HepG2 (cell line): ENCODE results near the gene LMCD1. TPM values are rescaled to one million over a fixed set of nuclear protein-coding genes. Genes with fewer than 3 reads are reported as not detected.
A peak's percentile ranks its signal among the peaks of the same experiment; 100 is the strongest.

Experiments
- BORCS8-MEF2B ChIP-seq: sonication (generic); formaldehyde crosslinking; IDR thresholded peaks from 2 replicates; pipeline ENCODE4 v1.8.0; 2022; ENCODE audit warnings: mild to moderate bottlenecking, missing genetic modification reagents
- CENPT ChIP-seq: sonication (generic); formaldehyde crosslinking; IDR thresholded peaks from 2 replicates; pipeline ENCODE4 v1.8.0; 2022; ENCODE audit warnings: low read depth, mild to moderate bottlenecking, moderate library complexity, missing genetic modification reagents
- EED ChIP-seq: sonication (generic); formaldehyde crosslinking; IDR thresholded peaks from 2 replicates; pipeline ENCODE4 v1.5.0; 2020; ENCODE audit warnings: mild to moderate bottlenecking, missing genetic modification reagents
- KAT2B ChIP-seq: fragments of 150-350 bp; IDR thresholded peaks from 2 replicates; pipeline ENCODE4 v1.6.1; 2014; ENCODE audit warnings: low read depth, low read length, borderline replicate concordance
- MIER2 ChIP-seq: IDR thresholded peaks from 2 replicates; pipeline ENCODE4 v1.6.1; 2016; ENCODE audit warnings: missing biosample characterization, missing genetic modification reagents
- NR2F1 ChIP-seq, 2 experiments: fragments of 450-650 bp in 1 of 2; formaldehyde crosslinking in 1 of 2; IDR thresholded peaks; 2 replicates each; pipeline versions ENCODE4 v1.5.0 to v1.6.1; 2016 to 2020; ENCODE audit warnings: mild to moderate bottlenecking in 1 of 2, missing compliant biosample characterization in 1 of 2, missing genetic modification reagents in 1 of 2, moderate library complexity in 1 of 2
- ONECUT2 ChIP-seq: sonication (generic); formaldehyde crosslinking; IDR thresholded peaks from 2 replicates; pipeline ENCODE4 v1.4.0; 2020; ENCODE audit warnings: missing genetic modification reagents
- PHF5A ChIP-seq: IDR thresholded peaks from one replicate; pipeline ENCODE4 v1.6.1; 2018; ENCODE audit warnings: low read depth, missing genetic modification reagents; ENCODE audit not compliant: unreplicated experiment
- PLRG1 ChIP-seq: fragments of 450-650 bp; conservative IDR thresholded peaks from 2 replicates; pipeline ENCODE4 v1.6.1; 2016
- SETDB1 ChIP-seq: sonication (generic); formaldehyde crosslinking; IDR thresholded peaks from 2 replicates; pipeline ENCODE4 v1.5.1; 2020; ENCODE audit warnings: missing genetic modification reagents, mild to moderate bottlenecking, borderline replicate concordance
- SIN3A ChIP-seq: IDR thresholded peaks from 2 replicates; pipeline ENCODE4 v1.6.1; 2011; ENCODE audit warnings: low read depth, mild to moderate bottlenecking, control low read depth, low read length, borderline replicate concordance
- SMYD3 ChIP-seq: sonication (generic); formaldehyde crosslinking; IDR thresholded peaks from 2 replicates; pipeline ENCODE4 v1.8.1; 2023; ENCODE audit warnings: mild to moderate bottlenecking, missing genetic modification reagents
- SRF ChIP-seq: IDR thresholded peaks from 2 replicates; pipeline ENCODE4 v1.6.1; 2011; ENCODE audit warnings: mild to moderate bottlenecking, low read depth, low read length, moderate library complexity
- ZFP82 ChIP-seq: sonication (generic); formaldehyde crosslinking; IDR thresholded peaks from 2 replicates; pipeline ENCODE4 v1.5.1; 2020; ENCODE audit warnings: mild to moderate bottlenecking, missing genetic modification reagents, borderline replicate concordance
- ZFY ChIP-seq: sonication (generic); formaldehyde crosslinking; IDR thresholded peaks from 2 replicates; pipeline ENCODE4 v1.4.0; 2020; ENCODE audit warnings: missing genetic modification reagents
- ZNF256 ChIP-seq: sonication (generic); formaldehyde crosslinking; conservative IDR thresholded peaks from 2 replicates; pipeline ENCODE4 v1.4.0; 2020; ENCODE audit warnings: missing genetic modification reagents
- ZNF296 ChIP-seq: sonication (generic); formaldehyde crosslinking; conservative IDR thresholded peaks from 2 replicates; pipeline ENCODE4 v1.5.0; 2020; ENCODE audit warnings: mild to moderate bottlenecking, missing genetic modification reagents
- ZNF383 ChIP-seq: sonication (generic); formaldehyde crosslinking; IDR thresholded peaks from 2 replicates; pipeline ENCODE4 v1.4.0; 2020; ENCODE audit warnings: missing genetic modification reagents, mild to moderate bottlenecking, borderline replicate concordance
- ZNF431 ChIP-seq: sonication (generic); formaldehyde crosslinking; IDR thresholded peaks from 2 replicates; pipeline ENCODE4 v1.9.0; 2022; ENCODE audit warnings: missing genetic modification reagents, low read depth, mild to moderate bottlenecking, borderline replicate concordance
- ZNF441 ChIP-seq: sonication (generic); formaldehyde crosslinking; IDR thresholded peaks from 2 replicates; pipeline ENCODE4 v1.7.0; 2021; ENCODE audit warnings: missing genetic modification reagents, borderline replicate concordance
- ZNF749 ChIP-seq: sonication (generic); formaldehyde crosslinking; IDR thresholded peaks from 2 replicates; pipeline ENCODE4 v1.8.0; 2022; ENCODE audit warnings: mild to moderate bottlenecking, missing genetic modification reagents, moderate library complexity, borderline replicate concordance
- ZNF841 ChIP-seq: sonication (generic); formaldehyde crosslinking; IDR thresholded peaks from 2 replicates; pipeline ENCODE4 v1.8.1; 2023; ENCODE audit warnings: missing genetic modification reagents, borderline replicate concordance
- ZNF883 ChIP-seq: sonication (generic); formaldehyde crosslinking; IDR thresholded peaks from 2 replicates; pipeline ENCODE4 v1.5.1; 2020; ENCODE audit warnings: mild to moderate bottlenecking, missing genetic modification reagents; ENCODE audit errors: not compliant biosample characterization
- ZSCAN31 ChIP-seq: sonication (generic); formaldehyde crosslinking; IDR thresholded peaks from 2 replicates; pipeline ENCODE4 v1.5.0; 2020; ENCODE audit warnings: low read depth, mild to moderate bottlenecking, missing genetic modification reagents
- polyA plus RNA-seq, 8 experiments: library from polyadenylated mRNA; depleted of rRNA in 3 of 8; stranded (reverse) in 7 of 8; unstranded in 1 of 8; fragments of >200 nt; fragmentation: Illumina TruSeq in 4 of 8; extraction: Trizol in 4 of 8; gene quantifications; 2 replicates each; pipeline versions ENCODE4 v1.2.1 to v1.2.3, GENCODE V29; 2011 to 2016; ENCODE audit warnings: low read depth in 4 of 8, missing spikeins in 1 of 8, mixed read lengths in 1 of 8; ENCODE audit not compliant: insufficient read depth in 1 of 8
- total RNA-seq, 5 experiments: library from RNA; depleted of rRNA; stranded (reverse); fragments of >200 nt; fragmentation: Illumina TruSeq; extraction: Trizol; gene quantifications; 2 replicates each; pipeline ENCODE4 v1.2.3, GENCODE V29; 2016; ENCODE audit warnings: low read depth in 1 of 5
- TF ChIP-seq, protein P1 (sequence below): sonication (generic); formaldehyde crosslinking; IDR thresholded peaks from 2 replicates; pipeline ENCODE4 v1.8.0; 2023; ENCODE audit warnings: mild to moderate bottlenecking, missing genetic modification reagents
- TF ChIP-seq, protein P2 (sequence below): sonication (generic); formaldehyde crosslinking; IDR thresholded peaks from 2 replicates; pipeline ENCODE4 v1.5.0; 2020; ENCODE audit warnings: missing genetic modification reagents
- TF ChIP-seq, protein P3 (sequence below): sonication (generic); formaldehyde crosslinking; IDR thresholded peaks from 2 replicates; pipeline ENCODE4 v1.4.0; 2020; ENCODE audit warnings: missing genetic modification reagents

LMCD1 gene
- total and polyA plus RNA-seq, 2 of the 13 experiments (the other 11 are each of a cell fraction or from before 2014, with no cell fraction given), result 6.2 to 7.1 TPM

DNA sequence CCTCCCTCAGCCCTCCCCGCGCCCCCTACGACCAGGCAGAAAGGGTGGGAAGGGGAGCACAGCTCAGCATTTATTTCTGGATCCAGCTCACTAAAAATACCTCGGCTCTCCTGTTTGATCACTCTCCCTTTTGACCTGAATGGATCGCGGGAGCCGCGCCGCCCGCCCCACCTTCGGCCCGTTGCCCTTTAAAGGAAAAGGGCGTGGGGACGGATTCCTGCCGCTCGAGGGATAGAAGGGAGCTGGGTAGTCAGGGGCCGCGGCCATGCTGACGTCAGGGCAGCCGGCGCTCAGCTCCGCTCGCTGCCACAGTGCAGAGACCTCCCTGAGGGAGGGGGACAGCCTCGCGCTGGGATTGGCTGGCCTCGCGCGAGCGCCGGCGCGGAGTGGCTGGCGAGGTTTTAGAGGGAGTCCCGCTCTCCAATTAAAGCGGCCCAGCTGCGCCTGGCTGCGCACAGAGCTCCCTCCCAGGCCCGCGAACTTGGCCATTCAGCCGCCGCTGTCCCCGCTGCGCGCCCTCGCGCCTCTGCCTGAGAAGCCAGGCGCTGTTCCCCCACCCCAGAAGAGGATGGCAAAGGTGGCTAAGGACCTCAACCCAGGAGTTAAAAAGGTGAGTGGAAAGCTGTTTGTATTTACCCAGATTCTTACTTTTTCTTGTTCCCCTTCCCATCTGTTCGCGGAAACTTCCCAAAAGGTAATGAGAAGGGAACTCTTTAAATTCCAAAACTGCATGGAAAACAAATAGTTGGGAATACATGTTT is at the start of gene LMCD1 (continued):
- TF ChIP-seq, protein P1, sequence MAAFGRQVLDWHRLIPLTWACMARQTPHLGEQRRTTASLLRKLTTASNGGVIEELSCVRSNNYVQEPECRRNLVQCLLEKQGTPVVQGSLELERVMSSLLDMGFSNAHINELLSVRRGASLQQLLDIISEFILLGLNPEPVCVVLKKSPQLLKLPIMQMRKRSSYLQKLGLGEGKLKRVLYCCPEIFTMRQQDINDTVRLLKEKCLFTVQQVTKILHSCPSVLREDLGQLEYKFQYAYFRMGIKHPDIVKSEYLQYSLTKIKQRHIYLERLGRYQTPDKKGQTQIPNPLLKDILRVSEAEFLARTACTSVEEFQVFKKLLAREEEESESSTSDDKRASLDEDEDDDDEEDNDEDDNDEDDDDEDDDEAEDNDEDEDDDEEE (CRISPR knock-in tag), result peak; percentile 99
- TF ChIP-seq SMYD3 (CRISPR knock-in tag), result peak; percentile 75
- peak; percentile 92 for TF ChIP-seq ZNF441 (CRISPR knock-in tag)
- TF ChIP-seq EED (CRISPR knock-in tag), result no peak; the same call in 1 of the 2 replicates
- TF ChIP-seq PLRG1, result no peak
- TF ChIP-seq KAT2B, result no peak
- TF ChIP-seq SIN3A, result no peak
- TF ChIP-seq ZNF883 (CRISPR knock-in tag), result peak; percentile 93
- TF ChIP-seq, protein P2, sequence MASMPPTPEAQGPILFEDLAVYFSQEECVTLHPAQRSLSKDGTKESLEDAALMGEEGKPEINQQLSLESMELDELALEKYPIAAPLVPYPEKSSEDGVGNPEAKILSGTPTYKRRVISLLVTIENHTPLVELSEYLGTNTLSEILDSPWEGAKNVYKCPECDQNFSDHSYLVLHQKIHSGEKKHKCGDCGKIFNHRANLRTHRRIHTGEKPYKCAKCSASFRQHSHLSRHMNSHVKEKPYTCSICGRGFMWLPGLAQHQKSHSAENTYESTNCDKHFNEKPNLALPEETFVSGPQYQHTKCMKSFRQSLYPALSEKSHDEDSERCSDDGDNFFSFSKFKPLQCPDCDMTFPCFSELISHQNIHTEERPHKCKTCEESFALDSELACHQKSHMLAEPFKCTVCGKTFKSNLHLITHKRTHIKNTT (CRISPR knock-in tag), result no peak
- TF ChIP-seq ZNF749 (CRISPR knock-in tag), result peak; percentile 68; the same call in 1 of the 2 replicates
- peak; percentile 63; the same call in 1 of the 2 replicates for TF ChIP-seq ZFP82 (CRISPR knock-in tag)
- peak; percentile 90; the same call in 1 of the 2 replicates for TF ChIP-seq ZNF841 (CRISPR knock-in tag)
- TF ChIP-seq BORCS8-MEF2B (CRISPR knock-in tag), result peak; percentile 98
- TF ChIP-seq, protein P3, sequence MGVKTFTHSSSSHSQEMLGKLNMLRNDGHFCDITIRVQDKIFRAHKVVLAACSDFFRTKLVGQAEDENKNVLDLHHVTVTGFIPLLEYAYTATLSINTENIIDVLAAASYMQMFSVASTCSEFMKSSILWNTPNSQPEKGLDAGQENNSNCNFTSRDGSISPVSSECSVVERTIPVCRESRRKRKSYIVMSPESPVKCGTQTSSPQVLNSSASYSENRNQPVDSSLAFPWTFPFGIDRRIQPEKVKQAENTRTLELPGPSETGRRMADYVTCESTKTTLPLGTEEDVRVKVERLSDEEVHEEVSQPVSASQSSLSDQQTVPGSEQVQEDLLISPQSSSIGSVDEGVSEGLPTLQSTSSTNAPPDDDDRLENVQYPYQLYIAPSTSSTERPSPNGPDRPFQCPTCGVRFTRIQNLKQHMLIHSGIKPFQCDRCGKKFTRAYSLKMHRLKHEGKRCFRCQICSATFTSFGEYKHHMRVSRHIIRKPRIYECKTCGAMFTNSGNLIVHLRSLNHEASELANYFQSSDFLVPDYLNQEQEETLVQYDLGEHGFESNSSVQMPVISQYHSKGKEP, result 0 out of 2 replicates have a peak, but pooled peaks have one; percentile 43
- peak; percentile 95 for TF ChIP-seq SRF
- TF ChIP-seq ZNF256 (CRISPR knock-in tag), result peak; percentile 87; the same call in 1 of the 2 replicates
- TF ChIP-seq ZNF296, result 0 out of 2 replicates have a peak, but pooled peaks have one; percentile 37
- TF ChIP-seq SETDB1 (CRISPR knock-in tag), result no peak
- no peak for TF ChIP-seq ZNF383 (CRISPR knock-in tag)
- TF ChIP-seq PHF5A (CRISPR knock-in tag), result no peak
- peak; percentile 60; the same call in 1 of the 2 replicates for TF ChIP-seq ZSCAN31 (CRISPR knock-in tag)
- no peak for TF ChIP-seq CENPT (CRISPR knock-in tag)
- TF ChIP-seq ONECUT2 (CRISPR knock-in tag), result peak; percentile 67
- no peak for TF ChIP-seq NR2F1 (CRISPR knock-in tag; IDR thresholded peaks at IDR 0.05)
- peak; percentile 66 for TF ChIP-seq ZFY
- no peak for TF ChIP-seq MIER2 (CRISPR knock-in tag)
- TF ChIP-seq ZNF431, result peak; percentile 95
